B cell (primary cell): ENCODE results near the gene MAPRE2. TPM values are rescaled to one million over a fixed set of nuclear protein-coding genes. Genes with fewer than 3 reads are reported as not detected.

Experiments used
- ATAC-seq: fragments of 200-7000 bp; cut with Tn5 transposase; one replicate; pipeline ENCODE4 v1.10.0; 2021; ENCODE audit warnings: low read depth, mild to moderate bottlenecking, moderate number of reproducible peaks, moderate library complexity
- CTCF ChIA-PET: fragments of 350-600 bp; sonication (Branson Sonifier 250); formaldehyde crosslinking; loops from one replicate; lab custom pipeline; 2021; ENCODE audit warnings: antibody characterized with exemption, inconsistent platforms; lab: Charles Lee
- POLR2A ChIA-PET: fragments of 350-600 bp; sonication (Branson Sonifier 250); formaldehyde crosslinking; loops from one replicate; lab custom pipeline; 2021; ENCODE audit warnings: antibody characterized with exemption; lab: Charles Lee
- DNase-seq: peaks from one replicate; pipeline ENCODE4 v3.0.0; 2013
- H2AFZ ChIP-seq: 2 replicates; pipeline ENCODE4 v1.6.1; 2012; ENCODE audit warnings: mild to moderate bottlenecking, low read depth, low read length; ENCODE audit not compliant: insufficient read depth, poor library complexity, severe bottlenecking
- H3K27ac ChIP-seq, 2 donors: 1 replicate in 1 of 2; 2 replicates in 1 of 2; pipeline ENCODE4 v1.5.1; 2012 to 2013; ENCODE audit warnings: low read length in 2 of 2, mild to moderate bottlenecking in 2 of 2, moderate library complexity in 1 of 2
- H3K27me3 ChIP-seq, 4 experiments: fragments of 200-600 bp in 1 of 4; sonication (generic) in 1 of 4; replicated peaks in 1 of 4; 1 replicate in 2 of 4; 2 replicates in 2 of 4; pipeline versions ENCODE4 v1.6.1 to v1.7.0; 2013 to 2016; ENCODE audit warnings: low read length in 3 of 4, mild to moderate bottlenecking in 2 of 4, mixed read lengths in 1 of 4, moderate library complexity in 1 of 4; ENCODE audit not compliant: insufficient read depth in 4 of 4, control insufficient read depth in 3 of 4; ENCODE audit errors: control extremely low read depth in 1 of 4
- H3K36me3 ChIP-seq, 2 experiments: replicated peaks in 1 of 2; 1 replicate in 1 of 2; 2 replicates in 1 of 2; pipeline versions ENCODE4 v1.6.1 to v1.7.1; 2013; ENCODE audit warnings: low read length in 1 of 2; ENCODE audit not compliant: insufficient read depth in 2 of 2, control insufficient read depth in 1 of 2; ENCODE audit errors: control extremely low read depth in 1 of 2, extremely low read depth in 1 of 2
- H3K4me1 ChIP-seq, 2 donors: fragments of 200-600 bp in 1 of 2; sonication (generic) in 1 of 2; 1 replicate in 1 of 2; 2 replicates in 1 of 2; pipeline versions ENCODE4 v1.5.1 to v1.6.1; 2013 to 2017; ENCODE audit warnings: low read length in 2 of 2; ENCODE audit not compliant: control insufficient read depth in 2 of 2, insufficient read depth in 2 of 2
- H3K4me2 ChIP-seq: replicated peaks from 2 replicates; pipeline ENCODE3; 2012; ENCODE audit warnings: mild to moderate bottlenecking, low read depth, low read length; ENCODE audit not compliant: poor library complexity, severe bottlenecking
- H3K4me3 ChIP-seq, 5 experiments: fragments of 200-600 bp in 1 of 5; sonication (generic) in 1 of 5; 1 replicate in 3 of 5; 2 replicates in 2 of 5; pipeline versions ENCODE4 v1.5.1 to v1.7.0; 2011 to 2016; ENCODE audit warnings: low read length in 4 of 5, mild to moderate bottlenecking in 4 of 5, low read depth in 2 of 5, control low read depth in 1 of 5, moderate library complexity in 1 of 5; ENCODE audit not compliant: insufficient read depth in 1 of 5; ENCODE audit errors: control extremely low read depth in 1 of 5, extremely low read depth in 1 of 5
- H3K79me2 ChIP-seq: fragments of 200-600 bp; sonication (generic); one replicate; pipeline ENCODE4 v1.6.0; 2016; ENCODE audit warnings: low read length; ENCODE audit not compliant: control insufficient read depth, insufficient read depth
- H3K9ac ChIP-seq: fragments of 200-600 bp; sonication (generic); 2 replicates; pipeline ENCODE4 v1.6.1; 2017; ENCODE audit warnings: mild to moderate bottlenecking, low read length, moderate library complexity
- H3K9me3 ChIP-seq, 3 donors: one replicate each; pipeline versions ENCODE4 v1.6.1 to v1.7.1; 2013; ENCODE audit warnings: low read length in 2 of 3; ENCODE audit not compliant: control insufficient read depth in 2 of 3, insufficient read depth in 1 of 3; ENCODE audit errors: control extremely low read depth in 1 of 3
- H4K20me1 ChIP-seq: 2 replicates; pipeline ENCODE4 v1.6.0; 2012; ENCODE audit warnings: mild to moderate bottlenecking, low read length; ENCODE audit not compliant: insufficient read depth, control insufficient read depth, poor library complexity, severe bottlenecking
- H3K27ac Mint-ChIP-seq: one replicate; pipeline ENCODE4 v1.8.0; 2021; ENCODE audit warnings: mixed read lengths
- H3K27me3 Mint-ChIP-seq: one replicate; pipeline ENCODE4 v1.8.0; 2021; ENCODE audit warnings: mixed read lengths
- H3K4me1 Mint-ChIP-seq: one replicate; pipeline ENCODE4 v1.8.0; 2021; ENCODE audit warnings: mixed read lengths
- H3K4me3 Mint-ChIP-seq: one replicate; pipeline ENCODE4 v1.8.0; 2021; ENCODE audit warnings: mixed read lengths
- H3K9me3 Mint-ChIP-seq: one replicate; pipeline ENCODE4 v1.8.0; 2022; ENCODE audit warnings: mixed read lengths; ENCODE audit not compliant: insufficient read depth
- CTCF ChIP-seq: fragments of 200-600 bp; IDR thresholded peaks from one replicate; pipeline ENCODE4 v1.8.0; 2022; ENCODE audit warnings: antibody characterized with exemption, mild to moderate bottlenecking
- EZH2 ChIP-seq: IDR thresholded peaks from 2 replicates; pipeline ENCODE4 v1.6.1; 2012; ENCODE audit warnings: borderline replicate concordance, low read depth, mild to moderate bottlenecking, moderate library complexity, low read length; ENCODE audit not compliant: insufficient read depth, poor library complexity, severe bottlenecking
- WGBS: methylation state at CpG from one replicate; pipeline ENCODE4 v1.1.5; 2013; ENCODE audit warnings: missing lambda C conversion rate; ENCODE audit not compliant: insufficient coverage; 5-methylcytosine and 5-hydroxymethylcytosine counted together
- intact Hi-C: fragments of 100-400 bp; cut with micrococcal nuclease; formaldehyde crosslinking; loops from one replicate; pipeline ENCODE4 v1.10.0; 2022
- polyA plus RNA-seq: library from polyadenylated mRNA; depleted of rRNA; stranded (reverse); fragments of >200 nt; gene quantifications from 2 replicates; pipeline ENCODE4 v1.2.3, GENCODE V29; 2012
- total RNA-seq, 2 donors: library from RNA; stranded (reverse); fragments of 120-200 nt in 1 of 2; gene quantifications; 1 replicate in 1 of 2; 2 replicates in 1 of 2; pipeline versions ENCODE4 v1.2.3 to v1.2.4, GENCODE V29; 2013 to 2022

MAPRE2 gene
- total and polyA plus RNA-seq, 2 donors (not counting 1 experiment from before 2014, with no cell fraction given): 36.7 to 63.3 TPM

DNA sequence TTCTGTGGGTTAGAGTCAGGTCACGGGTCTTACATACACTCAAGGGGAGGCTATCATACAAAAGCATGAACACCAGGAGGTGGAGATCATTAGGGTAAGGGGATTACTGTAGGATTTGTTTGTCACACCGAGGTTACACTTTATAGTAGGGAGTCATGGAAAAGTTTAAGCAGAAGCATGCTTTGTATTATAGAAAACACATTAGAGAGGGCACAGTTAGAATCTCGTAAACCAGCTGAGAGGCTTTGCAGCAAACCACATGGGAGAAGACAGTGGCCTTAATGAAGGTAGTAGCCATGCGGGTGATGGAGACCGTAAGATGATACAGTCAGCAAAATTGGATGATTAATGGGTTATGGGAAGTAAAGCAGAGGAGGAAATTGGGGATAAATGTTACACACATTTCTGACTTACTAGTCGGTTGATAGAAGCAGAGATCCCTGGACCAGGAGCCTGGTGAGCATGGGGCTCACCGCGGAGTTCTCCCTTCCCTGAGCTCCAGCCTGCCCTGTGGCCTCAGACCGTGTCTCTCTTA is 75.6 kb downstream of the MAPRE2 start:
- H3K79me2 ChIP-seq: peaks cover 89% of the 10 kb centered on the region
- no peak overlapping the region for H3K4me3 ChIP-seq
- intact Hi-C loops: loop anchor here (5.0 kb wide), 1 partner anchor 35 kb away; no protein-coding TSS in a partner anchor
- no peaks in the 10 kb centered on the region for H3K27me3 ChIP-seq
- H3K4me1 Mint-ChIP-seq: peaks cover 61% of the 10 kb centered on the region
- H2AFZ ChIP-seq: no peak overlapping the region
- POLR2A ChIA-PET: no interaction called here
- CTCF ChIA-PET: interaction anchor here (1.5 kb wide), 1 partner anchor 91 kb away, joined by 7 read pairs; no protein-coding TSS in a partner anchor
- peak overlapping the region; percentile 56 for H3K27ac Mint-ChIP-seq
- peaks cover 18 to 19% of the 10 kb centered on the region in 2 donors for H3K4me1 ChIP-seq
- DNase-seq: no peak
- 100% methylated on average over 6 of the region's 9 CpGs for WGBS
- peaks cover 0 to 10% of the 10 kb centered on the region in 2 experiments for H3K36me3 ChIP-seq
- no peak overlapping the region for H3K4me3 Mint-ChIP-seq
- peaks cover 93% of the 10 kb centered on the region for H4K20me1 ChIP-seq
- peaks cover 0 to 4% (median 3%) of the 10 kb centered on the region in 3 donors for H3K9me3 ChIP-seq
- ATAC-seq: no peak
- TF ChIP-seq CTCF: no peak
- TF ChIP-seq EZH2: no peak
- H3K4me2 ChIP-seq: no peak overlapping the region
- H3K27me3 Mint-ChIP-seq: no peaks in the 10 kb centered on the region
- no peak overlapping the region for H3K9ac ChIP-seq
- H3K27ac ChIP-seq: no peak overlapping the region
- H3K9me3 Mint-ChIP-seq: no peaks in the 10 kb centered on the region

- DNase-seq: no peak
- Mint-ChIP-seq H3K27me3 (no peaks in the 10 kb centered on the region), H3K9me3 (no peaks in the 10 kb centered on the region), H3K27ac (no peak overlapping the region), H3K4me3 (no peak overlapping the region), H3K4me1 (peaks cover 64% of the 10 kb centered on the region)
- peaks cover 90% of the 10 kb centered on the region for H4K20me1 ChIP-seq
- no peak overlapping the region for H3K4me3 ChIP-seq
- intact Hi-C loops: loop anchor here (5.0 kb wide), 1 partner anchor 35 kb away; no protein-coding TSS in a partner anchor
- no peak overlapping the region for H3K27ac ChIP-seq
- H3K4me1 ChIP-seq: peaks cover 19 to 24% of the 10 kb centered on the region in 2 donors
- H3K4me2 ChIP-seq: no peak overlapping the region
- no peaks in the 10 kb centered on the region for H3K27me3 ChIP-seq
- peaks cover 84% of the 10 kb centered on the region for H3K79me2 ChIP-seq
- CTCF ChIA-PET: no interaction called here
- POLR2A ChIA-PET: no interaction called here
- H3K36me3 ChIP-seq: peaks cover 0 to 10% of the 10 kb centered on the region in 2 experiments
- no peak for TF ChIP-seq EZH2
- no peak for TF ChIP-seq CTCF
- H2AFZ ChIP-seq: no peak overlapping the region
- H3K9me3 ChIP-seq: peaks cover 0 to 4% (median 0%) of the 10 kb centered on the region in 3 donors
- WGBS: 92% methylated on average over 4 of the region's 6 CpGs
- no peak for ATAC-seq
- H3K9ac ChIP-seq: no peak overlapping the region
Observed at GRCh38 chr18:35117372-35117771, 76.2 kb downstream of the MAPRE2 start.
